GM21528 (cell line): ENCODE results near the gene NUDT6.
A peak's percentile ranks its signal among the peaks of the same experiment; 100 is the strongest.

Experiments
- ATAC-seq: cut with Tn5 transposase; IDR thresholded peaks from one replicate; pipeline ENCODE4 v1.9.1; 2021; ENCODE audit warnings: mild to moderate bottlenecking, moderate library complexity; ENCODE audit not compliant: unreplicated experiment, low FRiP score

NUDT6 gene

GRCh38 chr4:122914938-122915337, 7.5 kb downstream of the NUDT6 start:
- ATAC-seq = no peak

DNA sequence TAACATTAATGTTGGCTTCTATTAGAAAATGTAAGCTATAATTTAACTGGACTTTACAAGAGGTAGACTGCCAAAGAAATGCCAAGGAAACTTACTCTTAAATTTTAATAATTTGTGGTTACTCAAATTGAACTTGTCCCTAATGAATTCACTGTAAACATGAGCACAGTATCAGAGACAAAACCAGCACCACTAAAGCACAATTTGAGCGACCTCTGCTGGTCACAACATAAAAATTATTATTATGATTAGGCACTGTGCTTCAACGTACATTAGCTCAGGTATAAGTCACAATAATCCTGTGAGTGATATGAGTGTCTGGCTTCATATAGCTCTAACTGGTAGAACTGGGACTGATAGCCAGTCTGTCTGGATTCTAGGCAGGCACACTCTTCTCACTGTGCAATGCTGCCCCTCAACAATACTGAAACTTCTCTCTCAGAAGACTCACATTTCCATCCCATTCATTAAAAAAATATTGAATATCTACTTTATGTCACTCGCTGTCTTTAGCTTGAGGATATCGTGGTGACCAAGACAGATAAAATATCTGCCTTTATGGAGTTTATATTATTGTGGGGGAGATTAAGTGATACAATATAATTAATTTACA, 8.0 kb downstream of the NUDT6 start:
- peak; percentile 90 for ATAC-seq

DNA sequence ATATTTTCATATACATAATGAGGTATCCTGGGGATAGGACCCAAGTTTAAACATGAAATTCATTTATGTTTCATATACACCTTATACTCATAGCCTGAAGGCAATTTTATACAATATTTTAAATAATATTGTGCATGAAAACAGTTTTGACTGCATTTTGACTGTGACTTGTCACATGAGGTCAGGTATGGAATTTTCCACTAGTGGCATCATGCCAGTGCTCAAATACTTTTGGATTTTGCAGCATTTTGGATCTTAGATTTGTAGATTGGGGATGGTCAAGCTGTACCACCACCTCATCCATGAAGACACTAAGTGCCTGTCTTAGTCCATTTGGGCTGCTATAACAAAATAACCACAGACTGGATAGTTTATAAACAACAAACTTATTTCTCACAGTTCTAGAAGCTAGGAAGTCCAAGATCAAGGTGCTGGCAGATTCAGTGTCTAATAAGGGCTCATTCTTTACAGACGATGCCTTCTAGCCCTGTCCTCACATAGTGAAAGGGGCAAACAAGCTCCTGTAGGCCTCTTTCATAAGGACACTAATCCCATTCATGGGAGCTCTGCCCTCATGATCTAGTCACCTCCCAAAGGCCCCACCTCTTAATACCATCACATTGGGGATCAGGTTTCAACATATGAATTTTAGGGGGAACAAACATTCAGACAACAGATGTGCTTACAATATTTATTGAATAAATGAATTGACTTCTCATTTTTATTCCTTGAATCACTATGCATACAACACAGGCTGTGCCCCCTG, 9.4 kb downstream of the NUDT6 start:
- no peak for ATAC-seq

GRCh38 chr4:122911588-122911987, 10.8 kb downstream of the NUDT6 start:
- ATAC-seq = no peak

- ATAC-seq = no peak
These were observed 12.7 kb downstream of the NUDT6 start for GRCh38 chr4:122909683-122910082.

GRCh38 chr4:122908223-122908622, 14.2 kb downstream of the NUDT6 start:
- ATAC-seq = no peak

DNA sequence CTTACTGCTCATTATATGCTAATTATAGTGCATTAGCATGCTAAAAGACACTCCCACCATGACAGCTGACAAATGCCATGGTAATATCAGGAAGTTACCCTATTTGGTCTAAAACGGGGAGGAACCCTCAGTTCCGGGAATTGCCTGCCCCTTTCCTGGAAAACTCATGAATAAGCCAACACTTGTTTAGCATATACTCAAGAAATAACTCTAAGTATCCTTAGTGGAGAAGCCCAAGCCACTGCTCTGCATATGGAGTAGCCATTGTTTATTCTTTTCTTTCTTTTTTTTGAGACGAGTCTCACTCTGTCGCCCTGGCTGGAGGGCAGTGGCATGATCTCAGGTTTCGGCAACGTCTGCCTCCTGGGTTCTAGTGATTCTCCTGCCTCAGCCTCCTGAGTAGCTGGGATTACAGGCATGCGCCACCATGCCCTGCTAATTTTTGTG, 15.5 kb downstream of the NUDT6 start:
- ATAC-seq = no peak

- no peak for ATAC-seq
These were observed 18.6 kb downstream of the NUDT6 start for GRCh38 chr4:122903766-122904288.

DNA sequence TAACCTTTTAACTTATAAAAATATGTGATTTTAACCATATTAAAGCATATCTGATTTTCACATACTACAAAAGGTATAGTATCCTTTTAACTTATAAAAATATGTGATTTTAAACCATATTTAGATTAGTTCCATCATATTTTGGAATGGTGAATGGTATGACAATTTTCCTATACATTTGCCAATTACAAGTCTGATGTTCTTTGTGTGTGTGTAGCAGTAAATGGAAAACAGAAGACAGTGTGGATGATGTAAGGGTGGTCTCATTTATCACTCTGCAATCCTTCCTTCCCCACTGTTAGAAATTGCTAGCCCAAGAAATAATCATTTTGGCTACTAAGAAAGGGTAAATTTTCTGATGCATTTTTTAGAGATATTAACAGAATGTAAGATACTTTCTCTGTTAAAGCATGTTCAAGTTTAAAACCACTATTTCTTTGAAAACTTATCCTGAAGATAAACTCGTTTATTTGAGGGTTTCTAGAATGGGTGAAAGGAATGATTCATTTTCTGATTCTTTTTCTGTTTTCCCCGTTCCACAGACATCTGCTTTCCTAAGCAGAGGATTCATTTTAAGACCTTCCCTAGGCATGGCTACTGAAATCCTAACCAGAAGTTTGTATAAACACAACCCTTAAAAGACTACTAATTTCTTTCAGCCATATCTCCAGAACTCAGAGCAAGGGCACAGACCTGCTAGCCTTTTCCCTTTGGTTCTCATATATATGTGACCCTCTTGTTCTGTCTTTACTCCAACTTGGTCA, 21.0 kb downstream of the NUDT6 start:
- ATAC-seq = no peak

GRCh38 chr4:122900314-122900713, 22.1 kb downstream of the NUDT6 start:
- ATAC-seq = no peak

GRCh38 chr4:122899682-122900081, 22.7 kb downstream of the NUDT6 start:
- ATAC-seq = no peak

DNA sequence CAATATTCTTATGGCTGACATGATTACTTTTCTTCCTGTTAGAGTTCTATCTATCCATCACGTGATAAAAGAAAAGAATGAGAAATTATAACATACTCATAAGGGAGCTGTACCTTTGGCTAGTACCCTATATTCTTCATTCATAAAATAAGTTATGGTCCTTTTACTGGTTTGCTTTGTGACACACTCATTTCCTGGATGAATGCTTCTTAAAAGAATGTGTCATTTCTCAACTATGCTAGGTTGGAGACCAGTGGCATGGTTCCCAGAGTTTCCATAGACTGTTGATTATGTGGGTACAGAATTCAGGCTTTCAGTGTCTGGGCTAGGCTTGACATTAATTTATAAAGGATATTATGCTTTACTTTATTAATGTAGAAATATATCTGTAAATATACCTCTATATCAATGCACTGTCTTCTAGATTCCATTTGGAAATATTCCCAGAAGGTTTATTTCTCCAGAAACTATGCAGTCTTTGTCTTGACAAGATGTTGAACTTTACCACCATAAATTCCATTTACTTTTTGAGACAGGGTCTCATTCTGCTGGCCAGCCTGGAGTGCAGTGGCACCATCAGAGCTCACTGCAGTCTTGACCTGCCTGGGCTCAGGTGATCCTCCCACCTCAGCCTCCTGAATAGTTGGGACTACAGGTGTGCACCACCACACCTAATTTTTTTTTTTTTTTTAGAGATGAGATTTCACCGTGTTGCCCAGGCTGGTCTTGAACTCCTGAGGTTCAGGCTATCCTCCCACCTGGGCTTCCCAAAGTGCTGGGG, 23.8 kb downstream of the NUDT6 start:
- no peak for ATAC-seq

- ATAC-seq = no peak
These were observed 26.1 kb downstream of the NUDT6 start for GRCh38 chr4:122896270-122896669.

GRCh38 chr4:122895336-122895995, 26.9 kb downstream of the NUDT6 start:
- no peak for ATAC-seq

DNA sequence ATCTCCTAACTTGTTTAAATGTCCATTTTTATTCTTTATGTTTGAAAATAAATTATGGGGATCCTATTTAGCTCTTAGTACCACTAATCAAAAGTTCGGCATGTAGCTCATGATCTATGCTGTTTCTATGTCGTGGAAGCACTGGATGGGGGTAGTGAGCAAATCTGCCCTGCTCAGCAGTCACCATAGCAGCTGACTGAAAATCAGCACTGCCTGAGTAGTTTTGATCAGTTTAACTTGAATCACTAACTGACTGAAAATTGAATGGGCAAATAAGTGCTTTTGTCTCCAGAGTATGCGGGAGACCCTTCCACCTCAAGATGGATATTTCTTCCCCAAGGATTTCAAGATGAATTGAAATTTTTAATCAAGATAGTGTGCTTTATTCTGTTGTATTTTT, 27.6 kb downstream of the NUDT6 start:
- ATAC-seq = no peak

- ATAC-seq = no peak
These were observed 32.1 kb downstream of the NUDT6 start for GRCh38 chr4:122890147-122890795.

DNA sequence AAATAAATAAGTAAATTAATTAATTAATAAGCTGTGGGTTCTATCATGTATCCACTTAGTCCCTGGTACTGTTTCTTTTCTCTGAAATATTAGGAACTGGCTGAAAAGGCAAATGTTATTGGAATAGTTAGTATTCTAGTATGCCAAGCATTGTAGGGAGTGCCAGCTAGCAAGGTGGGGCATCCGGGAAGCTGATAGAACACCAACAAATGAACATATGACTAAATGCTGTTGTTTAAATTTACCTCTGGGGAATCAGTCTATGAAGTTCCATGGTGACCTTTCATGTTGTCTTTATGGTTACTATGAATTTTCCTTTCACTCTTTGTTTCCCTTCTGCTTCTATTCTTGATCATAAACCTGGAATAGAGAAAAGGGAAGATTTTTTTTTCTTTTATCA, 32.7 kb downstream of the NUDT6 start:
- no peak for ATAC-seq

GRCh38 chr4:122884499-122884898, 37.9 kb downstream of the NUDT6 start:
- no peak for ATAC-seq
